Measurements from ENCODE around the gene EML1. TPM values are rescaled to one million over a fixed set of nuclear protein-coding genes. Genes with fewer than 3 reads are reported as not detected.

EML1 gene
- total RNA-seq, 1 experiment from 2014 or later: 16.1 TPM

DNA sequence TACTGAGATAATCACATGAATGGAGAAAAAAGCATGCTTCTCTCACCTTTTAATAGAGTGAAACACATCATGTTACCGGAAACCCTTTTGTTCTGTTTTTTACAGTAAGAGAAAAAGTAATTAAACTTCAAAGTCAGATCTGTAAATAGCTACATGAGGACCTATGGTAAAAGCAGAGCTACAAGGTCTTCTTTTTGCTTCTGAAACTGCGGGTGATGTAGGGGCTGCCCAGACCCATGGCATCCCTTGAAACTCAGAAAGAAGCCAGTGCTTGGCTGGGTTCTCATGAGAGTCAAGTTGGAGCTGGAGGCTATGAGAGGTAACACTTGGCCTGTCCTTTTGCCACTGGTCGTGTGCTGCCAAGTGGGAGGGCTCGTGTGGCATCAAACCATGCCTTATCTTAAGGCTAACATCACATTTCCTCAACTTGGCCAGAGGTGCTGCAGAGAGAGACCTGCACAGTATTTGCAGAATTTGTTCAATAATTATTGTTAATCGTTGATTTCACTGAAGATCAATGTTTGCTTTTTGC is 47.6 kb downstream of the EML1 start:
- ATAC-seq (no peak), DNase-seq (ENCODE audit: low spot score) (no peak)
- CTCF ChIA-PET: no interaction called here
- no peak overlapping the region for H3K27ac Mint-ChIP-seq
- peaks cover 40% of the 10 kb centered on the region for H3K4me1 Mint-ChIP-seq
- H3K27me3 Mint-ChIP-seq (ENCODE audit: low read depth): peaks cover 17% of the 10 kb centered on the region
- no peak for TF ChIP-seq ZNF423 (CRISPR knock-in tag; IDR thresholded peaks at IDR 0.05)
- POLR2A ChIA-PET: no interaction called here
- H3K4me3 Mint-ChIP-seq: no peak overlapping the region
- no peaks in the 10 kb centered on the region for H3K9me3 Mint-ChIP-seq
- no peaks in the 10 kb centered on the region for H3K36me3 Mint-ChIP-seq

- H3K36me3 Mint-ChIP-seq: no peaks in the 10 kb centered on the region
- DNase-seq (ENCODE audit: low spot score) (no peak), ATAC-seq (peak; percentile 17)
- no peaks in the 10 kb centered on the region for H3K9me3 Mint-ChIP-seq
- peaks cover 17% of the 10 kb centered on the region for H3K27me3 Mint-ChIP-seq (ENCODE audit: low read depth)
- POLR2A ChIA-PET: no interaction called here
- TF ChIP-seq ZNF532 (CRISPR knock-in tag; IDR thresholded peaks at IDR 0.05; ENCODE audit: borderline replicate concordance) (no peak), CREB1 (CRISPR knock-in tag; IDR thresholded peaks at IDR 0.05) (no peak), PRRX2 (CRISPR knock-in tag; IDR thresholded peaks at IDR 0.05) (no peak)
- TF ChIP-seq, protein P1, sequence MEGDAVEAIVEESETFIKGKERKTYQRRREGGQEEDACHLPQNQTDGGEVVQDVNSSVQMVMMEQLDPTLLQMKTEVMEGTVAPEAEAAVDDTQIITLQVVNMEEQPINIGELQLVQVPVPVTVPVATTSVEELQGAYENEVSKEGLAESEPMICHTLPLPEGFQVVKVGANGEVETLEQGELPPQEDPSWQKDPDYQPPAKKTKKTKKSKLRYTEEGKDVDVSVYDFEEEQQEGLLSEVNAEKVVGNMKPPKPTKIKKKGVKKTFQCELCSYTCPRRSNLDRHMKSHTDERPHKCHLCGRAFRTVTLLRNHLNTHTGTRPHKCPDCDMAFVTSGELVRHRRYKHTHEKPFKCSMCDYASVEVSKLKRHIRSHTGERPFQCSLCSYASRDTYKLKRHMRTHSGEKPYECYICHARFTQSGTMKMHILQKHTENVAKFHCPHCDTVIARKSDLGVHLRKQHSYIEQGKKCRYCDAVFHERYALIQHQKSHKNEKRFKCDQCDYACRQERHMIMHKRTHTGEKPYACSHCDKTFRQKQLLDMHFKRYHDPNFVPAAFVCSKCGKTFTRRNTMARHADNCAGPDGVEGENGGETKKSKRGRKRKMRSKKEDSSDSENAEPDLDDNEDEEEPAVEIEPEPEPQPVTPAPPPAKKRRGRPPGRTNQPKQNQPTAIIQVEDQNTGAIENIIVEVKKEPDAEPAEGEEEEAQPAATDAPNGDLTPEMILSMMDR (IDR thresholded peaks at IDR 0.05): no peak
- TF ChIP-seq, protein P2, sequence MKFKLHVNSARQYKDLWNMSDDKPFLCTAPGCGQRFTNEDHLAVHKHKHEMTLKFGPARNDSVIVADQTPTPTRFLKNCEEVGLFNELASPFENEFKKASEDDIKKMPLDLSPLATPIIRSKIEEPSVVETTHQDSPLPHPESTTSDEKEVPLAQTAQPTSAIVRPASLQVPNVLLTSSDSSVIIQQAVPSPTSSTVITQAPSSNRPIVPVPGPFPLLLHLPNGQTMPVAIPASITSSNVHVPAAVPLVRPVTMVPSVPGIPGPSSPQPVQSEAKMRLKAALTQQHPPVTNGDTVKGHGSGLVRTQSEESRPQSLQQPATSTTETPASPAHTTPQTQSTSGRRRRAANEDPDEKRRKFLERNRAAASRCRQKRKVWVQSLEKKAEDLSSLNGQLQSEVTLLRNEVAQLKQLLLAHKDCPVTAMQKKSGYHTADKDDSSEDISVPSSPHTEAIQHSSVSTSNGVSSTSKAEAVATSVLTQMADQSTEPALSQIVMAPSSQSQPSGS (CRISPR knock-in tag; IDR thresholded peaks at IDR 0.05; ENCODE audit: borderline replicate concordance, low read depth): no peak
- H3K27ac Mint-ChIP-seq: 0 out of 2 replicates have a peak overlapping the region, but pooled peaks have one; percentile 21
- H3K4me3 Mint-ChIP-seq: no peak overlapping the region
- peaks cover 40% of the 10 kb centered on the region for H3K4me1 Mint-ChIP-seq
- CTCF ChIA-PET: no interaction called here
Measured at GRCh38 chr14:99841436-99842071, 48.3 kb downstream of the EML1 start.

DNA sequence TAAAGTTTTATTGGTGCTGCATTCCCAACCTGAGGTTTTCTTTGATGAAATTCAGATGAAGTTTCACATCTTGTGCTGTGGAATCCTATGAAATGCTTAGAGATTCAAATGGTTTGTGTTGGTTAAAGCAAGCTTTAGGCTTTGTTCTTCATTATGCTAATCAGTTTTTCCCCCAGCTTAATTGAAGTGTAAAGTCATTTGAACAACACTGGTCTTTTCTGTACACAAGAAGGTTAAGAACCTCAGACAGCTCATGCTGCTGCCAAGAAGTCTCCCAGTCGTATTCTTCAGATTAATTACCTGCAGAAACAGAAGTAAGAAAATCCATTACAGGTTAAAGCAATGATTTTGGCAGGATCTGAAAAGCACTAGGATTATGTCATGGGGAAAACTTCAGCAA is 48.9 kb downstream of the EML1 start:
- DNase-seq (ENCODE audit: low spot score): no peak
- no peak overlapping the region for H3K4me3 Mint-ChIP-seq
- H3K27ac Mint-ChIP-seq: no peak overlapping the region
- peaks cover 17% of the 10 kb centered on the region for H3K27me3 Mint-ChIP-seq (ENCODE audit: low read depth)
- POLR2A ChIA-PET: no interaction called here
- ATAC-seq: no peak
- CTCF ChIA-PET: no interaction called here
- H3K36me3 Mint-ChIP-seq: peaks cover 3% of the 10 kb centered on the region
- peaks cover 37% of the 10 kb centered on the region for H3K4me1 Mint-ChIP-seq
- peaks cover 5% of the 10 kb centered on the region for H3K9me3 Mint-ChIP-seq
- TF ChIP-seq FOXP4 (CRISPR knock-in tag; IDR thresholded peaks at IDR 0.05) (no peak), ETV6 (CRISPR knock-in tag; IDR thresholded peaks at IDR 0.05) (no peak), TEAD1 (CRISPR knock-in tag; IDR thresholded peaks at IDR 0.05) (no peak), TP53 (CRISPR knock-in tag; IDR thresholded peaks at IDR 0.05) (no peak), ZNF671 (CRISPR knock-in tag; IDR thresholded peaks at IDR 0.05) (no peak), PRRX2 (CRISPR knock-in tag; IDR thresholded peaks at IDR 0.05) (no peak)

All from WTC11 (cell line).